ENCODE results near the gene S100A3.
"Not testable (repeated sequence)": the region's sequence is repeated elsewhere in the genome, so short reads cannot be mapped to it uniquely, and the experiment has no call there.

S100A3 gene

DNA sequence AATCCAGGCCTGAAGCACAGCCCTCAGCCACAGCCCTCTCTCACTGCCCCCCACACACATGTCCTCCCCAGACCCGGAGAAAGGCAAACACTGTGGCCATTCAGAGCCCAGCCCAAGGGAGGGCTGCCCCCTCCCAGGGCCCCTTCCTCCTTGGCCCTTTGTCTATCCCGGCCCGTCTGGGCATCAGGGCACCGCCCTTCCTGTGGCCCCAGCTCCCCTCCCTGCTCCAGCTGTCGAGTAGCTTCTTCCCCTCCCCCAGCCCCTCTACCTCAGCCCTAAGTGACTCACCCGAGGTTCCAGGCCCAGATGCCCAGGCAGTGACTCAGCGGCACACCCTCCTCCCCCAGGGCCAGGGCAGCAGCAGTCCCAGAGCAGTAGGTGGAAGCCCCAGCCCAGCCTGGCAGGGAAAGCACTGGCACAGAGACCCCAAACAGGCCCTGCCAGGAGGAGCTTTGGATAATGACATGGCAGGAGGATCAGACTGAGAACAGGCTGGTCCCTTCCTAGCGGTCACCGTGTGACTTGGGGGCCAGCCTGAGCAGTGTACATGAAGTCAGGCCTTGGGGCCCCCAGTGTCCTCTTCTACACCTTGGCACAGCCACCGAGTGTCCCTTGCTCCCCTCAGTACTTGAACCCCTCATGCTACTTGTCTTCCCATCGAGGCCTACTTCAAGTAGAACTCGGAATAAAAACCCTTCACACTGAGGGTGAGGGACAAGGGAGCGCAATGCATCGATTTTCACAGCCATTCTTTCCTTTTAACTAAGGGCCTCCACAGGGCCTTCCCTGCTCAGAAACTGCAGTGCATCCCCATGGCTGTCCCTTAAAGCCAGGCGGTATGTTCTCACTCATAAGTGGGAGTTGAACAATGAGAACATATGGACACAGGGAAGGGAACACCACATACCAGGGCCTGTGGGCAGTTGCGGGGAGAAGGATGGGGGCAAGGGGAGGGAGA lies 17.6 kb upstream of the S100A3 start:
- peak overlapping the region; percentile 23 for H3K4me3 ChIP-seq (ENCODE audit: low read depth, low read length)
- peak; percentile 91 for DNase-seq (ENCODE audit: low read depth, low spot score)
- TF ChIP-seq, protein P1, sequence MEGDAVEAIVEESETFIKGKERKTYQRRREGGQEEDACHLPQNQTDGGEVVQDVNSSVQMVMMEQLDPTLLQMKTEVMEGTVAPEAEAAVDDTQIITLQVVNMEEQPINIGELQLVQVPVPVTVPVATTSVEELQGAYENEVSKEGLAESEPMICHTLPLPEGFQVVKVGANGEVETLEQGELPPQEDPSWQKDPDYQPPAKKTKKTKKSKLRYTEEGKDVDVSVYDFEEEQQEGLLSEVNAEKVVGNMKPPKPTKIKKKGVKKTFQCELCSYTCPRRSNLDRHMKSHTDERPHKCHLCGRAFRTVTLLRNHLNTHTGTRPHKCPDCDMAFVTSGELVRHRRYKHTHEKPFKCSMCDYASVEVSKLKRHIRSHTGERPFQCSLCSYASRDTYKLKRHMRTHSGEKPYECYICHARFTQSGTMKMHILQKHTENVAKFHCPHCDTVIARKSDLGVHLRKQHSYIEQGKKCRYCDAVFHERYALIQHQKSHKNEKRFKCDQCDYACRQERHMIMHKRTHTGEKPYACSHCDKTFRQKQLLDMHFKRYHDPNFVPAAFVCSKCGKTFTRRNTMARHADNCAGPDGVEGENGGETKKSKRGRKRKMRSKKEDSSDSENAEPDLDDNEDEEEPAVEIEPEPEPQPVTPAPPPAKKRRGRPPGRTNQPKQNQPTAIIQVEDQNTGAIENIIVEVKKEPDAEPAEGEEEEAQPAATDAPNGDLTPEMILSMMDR (IDR thresholded peaks at IDR 0.05; ENCODE audit: insufficient read depth, low read length, missing control alignments): no peak
- ChIA-PET POLR2A (interaction anchor here (0.6 to 4.3 kb wide), 12 partner anchors 10 to 193 kb away, joined by 3 to 119 read pairs (median 5); partner anchors contain the start of genes CHTOP, S100A4, S100A5 and S100A6), CTCF (interaction anchor here (0.8 to 8.3 kb wide), 10 partner anchors 10 to 61 kb away, joined by 3 to 97 read pairs (median 5); partner anchors contain the start of genes S100A1, S100A13, S100A3 and S100A4)

DNA sequence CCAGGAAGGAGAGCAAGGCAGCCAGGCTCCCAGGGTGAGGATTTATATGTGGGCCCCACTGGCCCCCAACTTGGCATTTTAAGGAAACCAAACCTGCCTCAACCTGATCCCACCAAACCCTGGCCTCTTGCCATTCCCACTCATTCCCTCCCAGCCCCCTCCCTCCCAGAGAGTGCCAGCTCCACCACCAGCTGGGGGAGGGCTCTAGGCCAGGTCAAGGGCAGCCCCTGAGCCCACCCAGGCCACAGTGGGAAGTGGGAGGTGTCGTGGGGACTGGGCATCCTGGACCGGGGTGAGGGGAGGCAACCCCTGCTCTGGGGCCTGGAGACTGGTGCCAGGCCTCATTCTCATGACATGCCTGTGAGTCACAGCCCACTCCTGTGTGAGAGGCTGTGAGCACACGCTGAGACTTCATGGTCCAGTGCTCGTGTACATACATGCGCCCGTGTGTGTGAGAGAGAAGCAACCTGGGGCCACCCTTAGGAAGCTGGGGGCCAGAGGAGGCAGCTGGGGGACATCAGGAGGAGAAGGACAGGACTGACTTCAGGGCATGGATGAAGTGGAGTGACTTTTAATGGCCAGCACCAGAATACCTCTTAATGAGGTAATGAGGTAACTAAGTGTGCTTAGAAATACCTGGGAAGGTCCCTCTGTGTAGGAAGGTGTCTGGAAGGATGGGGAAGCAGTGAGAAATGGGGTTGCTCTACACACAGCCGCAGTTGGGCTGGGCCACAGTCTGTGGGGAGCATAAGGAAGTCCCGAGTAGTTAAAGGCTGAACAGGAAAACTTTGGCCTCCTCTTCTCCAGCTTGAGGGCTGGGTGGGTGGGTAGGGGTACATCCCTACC lies 16.7 kb upstream of the S100A3 start, which contains the start of gene S100A2:
S100A2 (minus strand) TSS at position 316 of the 846 bp plus-strand sequence. CDS start 1,967 bp downstream, outside the sequence.
- ChIA-PET CTCF (interaction anchor here (0.8 to 8.3 kb wide), 10 partner anchors 11 to 62 kb away, joined by 3 to 97 read pairs (median 5); partner anchors contain the start of genes S100A1, S100A13, S100A3 and S100A4), POLR2A (interaction anchor here (0.6 to 4.3 kb wide), 11 partner anchors 11 to 194 kb away, joined by 3 to 119 read pairs (median 5); partner anchors contain the start of genes CHTOP, S100A4, S100A5 and S100A6)
- peak within 1 kb of the TSS; percentile 23 for H3K4me3 ChIP-seq (ENCODE audit: low read depth, low read length)
- TF ChIP-seq, protein P1 (IDR thresholded peaks at IDR 0.05; ENCODE audit: insufficient read depth, low read length, missing control alignments): no peak
- DNase-seq (ENCODE audit: low read depth, low spot score): peak; percentile 79

DNA sequence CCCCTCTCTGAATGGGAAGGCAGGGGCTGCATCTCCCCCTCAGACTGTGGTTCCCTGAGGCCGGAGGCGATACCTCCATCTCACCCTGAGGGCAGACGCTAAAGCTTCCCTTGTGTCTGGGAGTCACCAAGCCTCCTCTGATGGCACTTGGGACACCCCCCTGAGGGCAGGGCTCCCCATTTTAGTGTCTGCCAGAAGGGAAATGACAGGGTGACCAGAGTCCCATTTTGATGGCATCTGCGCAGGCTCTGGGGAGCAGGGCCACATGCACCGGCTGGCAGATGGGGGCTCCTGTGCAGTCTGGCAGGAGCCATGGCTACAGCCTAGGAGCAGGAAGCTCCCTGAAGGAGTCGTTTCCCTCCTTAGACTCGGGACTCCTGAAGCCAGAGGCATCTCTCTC lies 14.9 kb upstream of the S100A3 start:
- no peak for DNase-seq (ENCODE audit: low read depth, low spot score)
- no peak overlapping the region for H3K4me3 ChIP-seq (ENCODE audit: low read depth, low read length)
- TF ChIP-seq, protein P1 (IDR thresholded peaks at IDR 0.05; ENCODE audit: insufficient read depth, low read length, missing control alignments): no peak
- ChIA-PET CTCF (interaction anchor here (1.2 to 8.3 kb wide), 9 partner anchors 8 to 70 kb away, joined by 3 to 97 read pairs (median 10); partner anchors contain the start of genes CHTOP, S100A3 and S100A6), POLR2A (interaction anchor here (3.5 to 4.3 kb wide), 2 partner anchors 19 to 30 kb away, joined by 28 to 119 read pairs; partner anchors contain the start of genes S100A4 and S100A6)

DNA sequence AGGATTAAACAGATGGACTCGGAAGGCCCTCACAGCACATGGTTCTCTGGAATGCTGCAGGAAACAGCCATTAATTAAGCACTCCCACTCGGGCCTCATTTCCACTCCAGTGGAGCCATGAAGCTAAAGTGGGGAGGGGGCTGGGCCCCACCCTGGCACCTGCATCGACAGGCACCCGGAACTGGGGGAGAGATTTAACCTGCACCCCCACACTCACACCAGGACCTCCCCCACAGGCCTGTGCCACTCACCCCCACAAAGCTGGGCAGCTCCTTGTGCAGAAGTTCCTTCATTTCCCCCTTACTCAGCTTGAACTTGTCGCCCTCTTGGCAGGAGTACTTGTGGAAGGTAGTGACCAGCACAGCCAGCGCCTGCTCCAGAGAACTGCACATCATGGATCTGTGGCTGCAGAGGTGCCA lies 14.4 kb upstream of the S100A3 start:
- POLR2A ChIA-PET: interaction anchor here (3.5 to 4.3 kb wide), 2 partner anchors 18 to 30 kb away, joined by 28 to 119 read pairs; partner anchors contain the start of genes S100A4 and S100A6
- CTCF ChIA-PET: interaction anchor here (1.6 to 8.3 kb wide), 8 partner anchors 9 to 56 kb away, joined by 4 to 97 read pairs (median 18); partner anchors contain the start of genes S100A3 and S100A6
- no peak overlapping the region for H3K4me3 ChIP-seq (ENCODE audit: low read depth, low read length)
- DNase-seq (ENCODE audit: low read depth, low spot score): no peak
- TF ChIP-seq, protein P1 (IDR thresholded peaks at IDR 0.05; ENCODE audit: insufficient read depth, low read length, missing control alignments): no peak

DNA sequence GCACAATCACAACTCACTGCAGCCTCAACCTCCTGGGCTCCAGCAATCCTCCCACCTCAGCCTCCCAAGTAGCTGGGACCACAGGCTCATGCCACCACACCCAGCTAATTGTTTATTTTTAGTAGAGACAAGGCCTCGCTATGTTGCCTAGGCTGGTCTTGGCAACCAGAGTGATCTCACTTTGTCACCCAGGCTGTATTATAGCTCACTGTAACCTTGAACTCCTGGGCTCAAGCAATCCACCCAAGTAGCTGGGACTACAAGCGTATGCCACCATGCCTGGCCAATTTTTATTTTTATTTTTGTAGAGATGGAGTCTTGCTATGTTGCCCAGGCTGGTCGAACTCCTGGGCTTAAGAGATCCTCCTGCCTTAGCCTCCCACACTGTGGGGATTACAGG lies 13.0 kb upstream of the S100A3 start:
- not testable (repeated sequence) for H3K4me3 ChIP-seq (ENCODE audit: low read depth, low read length)
- CTCF ChIA-PET: interaction anchor here (3.6 to 8.3 kb wide), 5 partner anchors 10 to 51 kb away, joined by 10 to 97 read pairs (median 51); partner anchors contain the start of genes S100A3 and S100A6

More for the DNA sequence above, 13.0 kb upstream of the S100A3 start:
- DNase-seq (ENCODE audit: low read depth, low spot score): not testable (repeated sequence)
- POLR2A ChIA-PET: interaction anchor here (1.3 kb wide), 1 partner anchor 27 kb away, joined by 4 read pairs; the partner anchor contains the start of gene S100A6
